HCT116 (cell line): ENCODE measurements around the gene IRF2. TPM values are rescaled to one million over a fixed set of nuclear protein-coding genes. Genes with fewer than 3 reads are reported as not detected.

Experiments used
- ATAC-seq: fragments of 200-7000 bp; cut with Tn5 transposase; 2 replicates; pipeline ENCODE4 v1.9.1; 2020; ENCODE audit warnings: mild to moderate bottlenecking, moderate library complexity
- BruUV-seq: library from RNA; stranded (reverse); fragments of 400-500 nt; replicated peaks from 2 replicates; lab custom pipeline; 2021; lab: Mats Ljungman, UMichigan
- CTCF ChIA-PET: fragments of 300-600 bp; sonication (Branson Sonifier 250); formaldehyde crosslinking; loops from one replicate; lab custom pipeline; 2021; ENCODE audit warnings: antibody characterized with exemption; lab: Charles Lee
- POLR2A ChIA-PET: fragments of 300-600, 350-600 bp; sonication (Branson Sonifier 250); formaldehyde crosslinking; loops from one replicate; lab custom pipeline; 2021; ENCODE audit warnings: antibody characterized with exemption; lab: Charles Lee
- RAD21 ChIA-PET, 2 experiments: fragments of 300-600 bp; sonication (Branson Sonifier 250); formaldehyde crosslinking; loops; one replicate each; lab custom pipeline; 2023; ENCODE audit warnings: low total read pairs in 2 of 2; ENCODE audit not compliant: uncharacterized antibody in 2 of 2, unreplicated experiment in 2 of 2, low non-redundant PET in 1 of 2; lab: Charles Lee
- DNase-seq: peaks from one replicate; pipeline ENCODE4 v3.0.0-alpha.2; 2010; ENCODE audit warnings: low read depth, low spot score
- H2AFZ ChIP-seq: fragments of 200-600 bp; shearing (Covaris generic), sonication (generic); 2 replicates; pipeline ENCODE4 v1.6.1; 2017; ENCODE audit warnings: low read depth, mixed run types, mixed read lengths, antibody characterized with exemption, low read length; ENCODE audit not compliant: poor library complexity, severe bottlenecking
- H3K27ac ChIP-seq: 2 replicates; pipeline ENCODE4 v1.5.1; 2012; ENCODE audit warnings: low read depth, low read length
- H3K27me3 ChIP-seq: fragments of 200-600 bp; sonication (generic); 2 replicates; pipeline ENCODE4 v1.6.1; 2016; ENCODE audit warnings: mixed run types, low read length, mixed read lengths; ENCODE audit not compliant: insufficient read depth
- H3K36me3 ChIP-seq, 2 experiments: fragments of 200-500 bp in 1 of 2; fragments of 200-600 bp in 1 of 2; sonication (Bioruptor generic) in 1 of 2; sonication (generic) in 1 of 2; 2 replicates each; pipeline versions ENCODE4 v1.5.1 to v1.6.1; 2014 to 2016; ENCODE audit warnings: low read length in 2 of 2, inconsistent platforms in 1 of 2, mixed read lengths in 1 of 2, mixed run types in 1 of 2; ENCODE audit not compliant: insufficient read depth in 2 of 2, control insufficient read depth in 1 of 2
- H3K4me1 ChIP-seq, 2 experiments: fragments of 200-600 bp in 1 of 2; sonication (generic) in 1 of 2; 2 replicates each; pipeline versions ENCODE4 v1.5.1 to v1.6.1; 2012 to 2017; ENCODE audit warnings: low read length in 2 of 2, inconsistent platforms in 1 of 2, mild to moderate bottlenecking in 1 of 2, mixed read lengths in 1 of 2, mixed run types in 1 of 2, moderate library complexity in 1 of 2; ENCODE audit not compliant: insufficient read depth in 2 of 2, control insufficient read depth in 1 of 2
- H3K4me2 ChIP-seq: fragments of 200-600 bp; sonication (generic); 2 replicates; pipeline ENCODE4 v1.6.1; 2017; ENCODE audit warnings: mixed run types, low read length, mixed read lengths
- H3K4me3 ChIP-seq, 2 experiments: fragments of 200-600 bp in 1 of 2; sonication (generic) in 1 of 2; replicated peaks in 1 of 2; 2 replicates each; pipeline ENCODE4 v1.5.1; 2011 to 2016; ENCODE audit warnings: low read length in 2 of 2, control low read depth in 1 of 2, low read depth in 1 of 2, mild to moderate bottlenecking in 1 of 2, mixed read lengths in 1 of 2, mixed run types in 1 of 2
- H3K79me2 ChIP-seq: fragments of 200-600 bp; sonication (generic); 2 replicates; pipeline ENCODE4 v1.6.1; 2017; ENCODE audit warnings: mild to moderate bottlenecking, mixed run types, low read length, moderate library complexity, mixed read lengths; ENCODE audit not compliant: insufficient read depth
- H3K9ac ChIP-seq: fragments of 200-600 bp; sonication (generic); 2 replicates; pipeline ENCODE4 v1.6.1; 2016; ENCODE audit warnings: low read length, mixed read lengths
- H3K9me2 ChIP-seq: fragments of 200-600 bp; sonication (generic), shearing (Covaris generic); 2 replicates; pipeline ENCODE4 v1.6.1; 2017; ENCODE audit warnings: mixed run types, mild to moderate bottlenecking, moderate library complexity; ENCODE audit not compliant: insufficient read depth
- H3K9me3 ChIP-seq, 2 experiments: fragments of 200-500 bp in 1 of 2; fragments of 200-600 bp in 1 of 2; sonication (Bioruptor generic) in 1 of 2; sonication (generic) in 1 of 2; 2 replicates each; pipeline ENCODE4 v1.6.1; 2014 to 2017; ENCODE audit warnings: low read length in 2 of 2, mixed read lengths in 2 of 2, inconsistent platforms in 1 of 2, low read depth in 1 of 2, mild to moderate bottlenecking in 1 of 2, mixed run types in 1 of 2, moderate library complexity in 1 of 2; ENCODE audit not compliant: control insufficient read depth in 1 of 2, insufficient read depth in 1 of 2
- H4K20me1 ChIP-seq: fragments of 200-600 bp; sonication (generic), shearing (Covaris generic); 2 replicates; pipeline ENCODE4 v1.6.1; 2017; ENCODE audit warnings: mixed run types, mild to moderate bottlenecking, moderate library complexity; ENCODE audit not compliant: insufficient read depth
- ATF3 ChIP-seq: IDR thresholded peaks from 2 replicates; pipeline ENCODE4 v1.6.1; 2012
- CBX3 ChIP-seq: IDR thresholded peaks from 2 replicates; pipeline ENCODE4 v1.6.1; 2012; ENCODE audit warnings: low read depth
- EGR1 ChIP-seq: IDR thresholded peaks from 2 replicates; pipeline ENCODE4 v1.6.1; 2012; ENCODE audit warnings: low read depth
- EZH2 ChIP-seq: fragments of 200-600 bp; sonication (generic); IDR thresholded peaks from 2 replicates; pipeline ENCODE4 v1.6.1; 2017; ENCODE audit warnings: antibody characterized with exemption, mixed run types
- FOSL1 ChIP-seq: IDR thresholded peaks from 2 replicates; pipeline ENCODE4 v1.6.1; 2012; ENCODE audit warnings: low read depth
- POLR2A ChIP-seq: IDR thresholded peaks from 2 replicates; pipeline ENCODE4 v1.7.0; 2011; ENCODE audit warnings: borderline replicate concordance; ENCODE audit not compliant: insufficient read depth, insufficient read length; ENCODE audit errors: extremely low read depth
- SIN3A ChIP-seq: IDR thresholded peaks from 2 replicates; pipeline ENCODE4 v1.6.1; 2012; ENCODE audit warnings: low read depth
- SRF ChIP-seq: IDR thresholded peaks from 2 replicates; pipeline ENCODE4 v1.6.1; 2012; ENCODE audit warnings: low read depth
- TCF7L2 ChIP-seq: IDR thresholded peaks from 2 replicates; pipeline ENCODE4 v1.7.0; 2011; ENCODE audit warnings: borderline replicate concordance, inconsistent platforms; ENCODE audit not compliant: insufficient read depth, insufficient read length; ENCODE audit errors: extremely low read depth
- YY1 ChIP-seq: IDR thresholded peaks from 2 replicates; pipeline ENCODE4 v1.6.1; 2011; ENCODE audit warnings: low read length, low read depth, moderate library complexity, mild to moderate bottlenecking; ENCODE audit not compliant: insufficient replicate concordance; ENCODE audit errors: extremely low read depth
- ZFX ChIP-seq: fragments of 450-650 bp; IDR thresholded peaks from 2 replicates; pipeline ENCODE4 v1.6.1; 2017
- ZNF274 ChIP-seq: fragments of 200-500 bp; sonication (Bioruptor generic); IDR thresholded peaks from 2 replicates; pipeline ENCODE4 v1.6.1; 2014; ENCODE audit warnings: mild to moderate bottlenecking, low read depth, low read length, inconsistent platforms
- intact Hi-C: fragments of 100-400 bp; cut with micrococcal nuclease; formaldehyde crosslinking; loops from 2 replicates; pipeline ENCODE4 v1.10.0; 2022
- total RNA-seq: library from RNA; stranded (reverse); gene quantifications from one replicate; pipeline ENCODE4 v1.2.1, GENCODE V29; 2021; ENCODE audit not compliant: unreplicated experiment
- TF ChIP-seq, protein P1 (sequence below): IDR thresholded peaks from 2 replicates; pipeline ENCODE4 v1.6.1; 2012

IRF2 gene
- total RNA-seq, 1 experiment from 2014 or later: 10.6 TPM

DNA sequence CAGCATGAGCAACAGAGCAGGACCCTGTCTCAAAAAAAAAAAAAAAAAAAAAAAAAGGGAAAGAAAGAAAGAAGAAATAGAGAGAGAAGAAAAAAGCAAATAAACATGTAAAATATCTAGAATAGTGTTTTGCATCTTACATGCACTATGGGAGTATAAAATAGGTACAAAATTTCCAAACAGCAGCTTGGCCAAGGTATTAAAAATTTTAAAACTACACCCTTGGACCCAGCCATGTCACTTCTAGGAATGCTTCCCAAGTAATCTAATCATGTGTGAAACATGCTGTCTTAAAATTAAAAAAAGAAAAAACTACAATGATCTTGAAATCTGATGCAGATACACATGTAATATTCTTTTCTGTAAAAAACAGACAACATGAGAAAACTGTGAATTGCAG, 21.6 kb downstream of the IRF2 start:
- H3K27ac ChIP-seq: no peak overlapping the region
- intact Hi-C loops: no loop called here
- H3K9me3 ChIP-seq: no peaks in the 10 kb centered on the region
- H3K4me1 ChIP-seq: peaks cover 0 to 2% of the 10 kb centered on the region in 2 experiments; a peak in 1 of 4 replicates
- no peak overlapping the region for H3K4me3 ChIP-seq
- TF ChIP-seq, protein P1, sequence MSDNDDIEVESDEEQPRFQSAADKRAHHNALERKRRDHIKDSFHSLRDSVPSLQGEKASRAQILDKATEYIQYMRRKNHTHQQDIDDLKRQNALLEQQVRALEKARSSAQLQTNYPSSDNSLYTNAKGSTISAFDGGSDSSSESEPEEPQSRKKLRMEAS: no peak
- no peak for TF ChIP-seq ATF3
- no peak for TF ChIP-seq POLR2A
- no peak for TF ChIP-seq EGR1
- TF ChIP-seq EZH2: no peak
- no peak for TF ChIP-seq ZNF274
- TF ChIP-seq SRF: no peak
- TF ChIP-seq, all 23 proteins: peak for 0
- H3K36me3 ChIP-seq: no peaks in the 10 kb centered on the region
- POLR2A ChIA-PET: no interaction called here
- ATAC-seq (no peak), DNase-seq (no peak)
- no peaks in the 10 kb centered on the region for H3K79me2 ChIP-seq
- no peak overlapping the region for H3K9ac ChIP-seq
- no peaks in the 10 kb centered on the region for H3K9me2 ChIP-seq
- H2AFZ ChIP-seq: no peak overlapping the region
- no peak overlapping the region for H3K4me2 ChIP-seq
- no TSS peak for BruUV-seq
- CTCF ChIA-PET: no interaction called here
- RAD21 ChIA-PET: no interaction called here
- H3K27me3 ChIP-seq: no peaks in the 10 kb centered on the region
- H4K20me1 ChIP-seq: no peaks in the 10 kb centered on the region

- no peak for ATAC-seq
These were observed 22.6 kb downstream of the IRF2 start for GRCh38 chr4:184451726-184452125.

More at GRCh38 chr4:184451726-184452125, 22.6 kb downstream of the IRF2 start:
- TF ChIP-seq EGR1 (no peak), ZFX (no peak), SIN3A (no peak), CBX3 (no peak), FOSL1 (no peak), TCF7L2 (no peak), YY1 (no peak)
- TF ChIP-seq, protein P1: no peak
- no peak overlapping the region for H2AFZ ChIP-seq
- no peaks in the 10 kb centered on the region for H3K27me3 ChIP-seq
- H4K20me1 ChIP-seq: no peaks in the 10 kb centered on the region
- POLR2A ChIA-PET: no interaction called here
- H3K9me3 ChIP-seq: no peaks in the 10 kb centered on the region
- BruUV-seq: no TSS peak
- H3K79me2 ChIP-seq: no peaks in the 10 kb centered on the region
- no peak overlapping the region for H3K4me2 ChIP-seq
- intact Hi-C loops: no loop called here
- no peak for DNase-seq
- H3K36me3 ChIP-seq: no peaks in the 10 kb centered on the region
- RAD21 ChIA-PET: no interaction called here
- H3K4me1 ChIP-seq: peaks cover 0 to 2% of the 10 kb centered on the region in 2 experiments; a peak in 1 of 4 replicates
- no peak overlapping the region for H3K9ac ChIP-seq
- CTCF ChIA-PET: no interaction called here
- no peaks in the 10 kb centered on the region for H3K9me2 ChIP-seq
- no peak overlapping the region for H3K27ac ChIP-seq
- H3K4me3 ChIP-seq: no peak overlapping the region
